Lower leg skin (tissue), 3 donors: Measurements from ENCODE around the gene NDUFA1.

ENCODE experiments used
- POLR2A ChIP-seq, 2 donors: fragments of 450-650 bp; IDR thresholded peaks; one replicate each; pipeline ENCODE4 v1.6.1; 2016 to 2017; ENCODE audit warnings: antibody characterized with exemption in 2 of 2, mild to moderate bottlenecking in 1 of 2, moderate library complexity in 1 of 2
- TF ChIP-seq, protein P1 (sequence below), 3 donors: fragments of 450-650 bp; IDR thresholded peaks; one replicate each; pipeline ENCODE4 v1.5.1; 2016; ENCODE audit warnings: antibody characterized with exemption in 3 of 3, mild to moderate bottlenecking in 3 of 3, moderate library complexity in 2 of 3

GRCh38 chrX:119871599-119872395 is at the start of gene NDUFA1, which contains the start of gene RNF113A:
- TF ChIP-seq, protein P1, sequence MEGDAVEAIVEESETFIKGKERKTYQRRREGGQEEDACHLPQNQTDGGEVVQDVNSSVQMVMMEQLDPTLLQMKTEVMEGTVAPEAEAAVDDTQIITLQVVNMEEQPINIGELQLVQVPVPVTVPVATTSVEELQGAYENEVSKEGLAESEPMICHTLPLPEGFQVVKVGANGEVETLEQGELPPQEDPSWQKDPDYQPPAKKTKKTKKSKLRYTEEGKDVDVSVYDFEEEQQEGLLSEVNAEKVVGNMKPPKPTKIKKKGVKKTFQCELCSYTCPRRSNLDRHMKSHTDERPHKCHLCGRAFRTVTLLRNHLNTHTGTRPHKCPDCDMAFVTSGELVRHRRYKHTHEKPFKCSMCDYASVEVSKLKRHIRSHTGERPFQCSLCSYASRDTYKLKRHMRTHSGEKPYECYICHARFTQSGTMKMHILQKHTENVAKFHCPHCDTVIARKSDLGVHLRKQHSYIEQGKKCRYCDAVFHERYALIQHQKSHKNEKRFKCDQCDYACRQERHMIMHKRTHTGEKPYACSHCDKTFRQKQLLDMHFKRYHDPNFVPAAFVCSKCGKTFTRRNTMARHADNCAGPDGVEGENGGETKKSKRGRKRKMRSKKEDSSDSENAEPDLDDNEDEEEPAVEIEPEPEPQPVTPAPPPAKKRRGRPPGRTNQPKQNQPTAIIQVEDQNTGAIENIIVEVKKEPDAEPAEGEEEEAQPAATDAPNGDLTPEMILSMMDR (IDR thresholded peaks at IDR 0.05), result no peak
- no peak for TF ChIP-seq POLR2A (IDR thresholded peaks at IDR 0.05)
